Fibroblast of villous mesenchyme (primary cell): ENCODE results near the gene GPR155. TPM values are rescaled to one million over a fixed set of nuclear protein-coding genes. Genes with fewer than 3 reads are reported as not detected.
"Not testable (repeated sequence)": the region's sequence is repeated elsewhere in the genome, so short reads cannot be mapped to it uniquely, and the experiment has no call there.

Source experiments
- DNase-seq: peaks from one replicate; pipeline ENCODE4 v3.0.0-alpha.2; 2010; ENCODE audit warnings: low read depth
- H3K4me3 ChIP-seq: 2 replicates; pipeline ENCODE4 v1.5.1; 2011; ENCODE audit warnings: low read depth, mild to moderate bottlenecking, low read length
- total RNA-seq: library from RNA; depleted of rRNA; stranded (reverse); fragments of >200 nt; gene quantifications from 2 replicates; pipeline ENCODE4 v1.2.3, GENCODE V29; 2012
- TF ChIP-seq, protein P1 (sequence below): IDR thresholded peaks from 2 replicates; pipeline ENCODE4 v1.5.1; 2012; ENCODE audit warnings: low read depth, mild to moderate bottlenecking, low read length; ENCODE audit not compliant: insufficient read depth

Gene GPR155
- total RNA-seq, 1 donor: 3.9 TPM

DNA sequence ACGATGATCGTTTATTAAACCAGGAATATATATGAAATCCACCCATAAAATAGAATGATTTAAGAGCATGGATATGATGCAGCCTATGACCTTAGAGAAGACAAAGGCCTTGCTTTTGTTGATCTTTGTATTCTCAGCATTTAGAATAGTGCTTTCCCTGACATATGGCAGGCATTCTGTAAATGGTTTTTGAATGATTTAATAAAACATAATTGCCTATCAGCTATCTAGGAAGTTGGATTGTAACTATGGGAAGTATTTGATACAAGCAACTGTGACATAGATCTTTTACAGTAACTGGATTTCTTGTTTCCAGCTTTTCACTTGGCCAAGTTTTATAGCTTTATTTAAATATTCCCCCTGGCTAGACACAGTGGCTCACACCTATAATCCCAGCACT lies 5.1 kb upstream of the GPR155 start:
- TF ChIP-seq, protein P1, sequence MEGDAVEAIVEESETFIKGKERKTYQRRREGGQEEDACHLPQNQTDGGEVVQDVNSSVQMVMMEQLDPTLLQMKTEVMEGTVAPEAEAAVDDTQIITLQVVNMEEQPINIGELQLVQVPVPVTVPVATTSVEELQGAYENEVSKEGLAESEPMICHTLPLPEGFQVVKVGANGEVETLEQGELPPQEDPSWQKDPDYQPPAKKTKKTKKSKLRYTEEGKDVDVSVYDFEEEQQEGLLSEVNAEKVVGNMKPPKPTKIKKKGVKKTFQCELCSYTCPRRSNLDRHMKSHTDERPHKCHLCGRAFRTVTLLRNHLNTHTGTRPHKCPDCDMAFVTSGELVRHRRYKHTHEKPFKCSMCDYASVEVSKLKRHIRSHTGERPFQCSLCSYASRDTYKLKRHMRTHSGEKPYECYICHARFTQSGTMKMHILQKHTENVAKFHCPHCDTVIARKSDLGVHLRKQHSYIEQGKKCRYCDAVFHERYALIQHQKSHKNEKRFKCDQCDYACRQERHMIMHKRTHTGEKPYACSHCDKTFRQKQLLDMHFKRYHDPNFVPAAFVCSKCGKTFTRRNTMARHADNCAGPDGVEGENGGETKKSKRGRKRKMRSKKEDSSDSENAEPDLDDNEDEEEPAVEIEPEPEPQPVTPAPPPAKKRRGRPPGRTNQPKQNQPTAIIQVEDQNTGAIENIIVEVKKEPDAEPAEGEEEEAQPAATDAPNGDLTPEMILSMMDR: no peak
- no peak overlapping the region for H3K4me3 ChIP-seq
- no peak for DNase-seq

DNA sequence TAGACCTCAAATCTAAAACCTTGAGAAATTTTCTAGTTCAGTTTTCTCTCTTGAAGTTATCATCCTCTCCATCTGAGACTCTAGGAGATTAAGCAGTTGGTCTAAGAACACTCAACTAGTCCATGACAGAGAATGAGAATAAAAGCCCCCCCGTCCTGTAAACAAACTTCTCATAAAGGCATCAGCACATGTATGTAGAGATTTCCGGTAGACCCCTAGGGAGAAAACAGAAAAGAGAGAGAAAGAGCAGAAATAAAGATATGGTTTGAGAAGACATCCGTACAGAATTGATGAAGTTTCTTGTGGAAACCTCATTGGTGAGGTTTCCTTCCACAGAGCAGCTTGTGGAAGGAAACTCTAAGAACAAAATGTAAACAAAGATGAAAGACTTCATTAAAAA lies 3.2 kb upstream of the GPR155 start:
- no peak for DNase-seq
- no peak overlapping the region for H3K4me3 ChIP-seq
- TF ChIP-seq, protein P1: no peak

DNA sequence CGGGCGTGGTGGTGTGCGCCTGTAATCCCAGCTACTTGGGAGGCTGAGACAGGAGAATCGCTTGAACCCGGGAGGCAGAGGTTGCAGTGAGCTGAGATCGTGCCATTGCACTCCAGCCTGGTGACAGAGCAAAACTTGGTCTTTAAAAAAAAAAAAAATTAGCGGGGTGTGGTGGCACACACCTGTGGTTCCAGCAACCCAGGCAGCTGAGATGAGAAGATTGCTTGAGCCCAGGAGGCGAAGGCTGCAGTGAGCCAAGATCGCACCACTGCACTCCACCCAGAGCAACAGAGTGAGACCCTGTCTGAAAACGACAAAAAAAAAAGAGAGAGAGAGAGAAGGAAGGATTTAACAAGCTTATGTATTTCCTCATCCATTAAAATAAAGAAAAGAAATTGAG lies 2.7 kb upstream of the GPR155 start:
- H3K4me3 ChIP-seq, DNase-seq: not testable (repeated sequence)

DNA sequence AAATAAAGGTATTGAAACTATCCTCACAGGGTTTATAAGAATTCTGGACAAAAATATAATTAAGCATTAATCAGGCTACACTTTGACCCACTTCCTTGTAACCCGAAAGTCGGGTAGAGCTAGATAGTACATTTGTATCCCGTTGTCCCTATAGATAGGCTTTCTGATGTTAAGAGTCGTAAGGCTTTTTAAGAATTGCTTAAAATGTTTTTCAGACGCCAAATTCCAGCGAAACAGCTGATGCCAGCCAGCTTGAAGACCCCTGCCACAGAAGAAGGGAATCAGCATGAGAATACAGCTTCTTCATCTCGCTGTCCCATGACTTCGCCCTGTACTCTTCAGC lies 962 bp upstream of the GPR155 start:
- TF ChIP-seq, protein P1: no peak
- DNase-seq: no peak
- H3K4me3 ChIP-seq: peak overlapping the region; percentile 82

DNA sequence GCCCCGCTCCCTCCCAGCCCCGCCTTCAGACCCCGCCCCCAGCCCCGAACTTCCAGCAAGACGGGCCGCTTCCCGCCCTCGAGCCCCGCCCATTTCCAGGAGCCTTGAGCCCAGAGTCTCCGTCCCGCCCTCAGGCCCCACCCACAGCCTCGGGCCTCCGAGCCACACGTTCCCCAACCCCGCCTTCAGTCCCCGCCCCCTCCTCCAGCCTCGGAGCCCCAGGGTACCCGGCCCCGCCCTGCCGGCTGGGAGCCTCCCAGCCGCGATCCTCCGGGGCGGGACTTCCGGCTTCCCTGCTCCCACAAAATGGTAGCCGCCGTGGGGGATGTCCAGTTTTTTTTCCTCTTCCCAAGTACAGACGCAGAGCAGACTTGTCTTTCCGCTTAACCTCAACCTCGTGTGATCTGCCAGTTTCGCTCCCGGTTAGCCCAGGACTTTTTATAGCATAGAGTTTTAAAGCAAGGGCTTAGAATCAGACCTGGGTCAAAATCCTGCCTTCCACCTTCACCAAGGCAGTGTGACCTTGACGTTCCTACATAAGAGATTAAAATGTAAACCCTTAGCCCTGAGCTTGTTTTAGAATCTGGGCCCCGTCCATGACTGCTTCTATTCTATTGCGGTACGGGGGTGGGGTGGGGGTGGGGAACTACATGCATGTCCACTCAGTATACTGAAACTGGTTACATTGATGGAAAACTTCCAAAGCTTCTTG lies 435 bp upstream of the GPR155 start:
- TF ChIP-seq, protein P1: no peak
- peak overlapping the region; percentile 84 for H3K4me3 ChIP-seq
- peak; percentile 98 for DNase-seq

DNA sequence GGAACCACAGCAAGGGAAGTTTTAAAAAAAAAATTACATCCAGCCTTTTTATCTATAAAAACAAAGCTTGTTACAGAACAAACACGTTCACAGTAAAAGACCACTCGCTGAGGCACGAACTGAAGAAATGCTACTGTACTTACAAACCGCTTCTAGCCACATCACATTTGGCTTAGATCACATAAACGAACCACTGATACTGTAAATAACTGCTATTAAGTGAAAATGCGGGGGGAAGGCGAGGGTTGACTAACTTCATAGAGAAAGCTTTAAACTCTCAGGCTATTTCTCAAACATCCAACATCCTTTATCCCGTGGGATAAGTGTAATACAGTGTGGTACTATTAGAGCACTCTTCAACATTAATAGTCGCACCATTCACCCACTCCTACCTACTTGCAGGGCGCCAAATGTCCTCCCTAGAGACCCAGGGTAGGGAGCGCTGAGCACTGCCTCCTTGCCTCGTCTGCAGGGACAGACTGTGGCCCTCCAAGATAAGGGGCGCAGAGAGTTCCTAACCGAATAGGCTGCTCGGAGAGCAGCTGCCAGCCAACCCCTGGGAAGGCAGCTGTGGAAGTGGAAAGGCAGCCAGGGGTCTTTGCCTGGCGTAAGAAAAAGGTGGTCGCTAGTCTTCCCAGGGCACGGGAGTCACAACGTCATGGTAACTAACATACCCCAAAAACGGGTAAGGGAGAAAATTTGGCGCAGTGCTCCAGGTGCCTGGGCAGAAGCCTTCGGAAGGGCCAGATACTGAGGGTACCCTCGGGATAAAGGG lies 854 bp downstream of the GPR155 start:
- TF ChIP-seq, protein P1: no peak
- peak overlapping the region; percentile 84 for H3K4me3 ChIP-seq
- DNase-seq: peak; percentile 38

DNA sequence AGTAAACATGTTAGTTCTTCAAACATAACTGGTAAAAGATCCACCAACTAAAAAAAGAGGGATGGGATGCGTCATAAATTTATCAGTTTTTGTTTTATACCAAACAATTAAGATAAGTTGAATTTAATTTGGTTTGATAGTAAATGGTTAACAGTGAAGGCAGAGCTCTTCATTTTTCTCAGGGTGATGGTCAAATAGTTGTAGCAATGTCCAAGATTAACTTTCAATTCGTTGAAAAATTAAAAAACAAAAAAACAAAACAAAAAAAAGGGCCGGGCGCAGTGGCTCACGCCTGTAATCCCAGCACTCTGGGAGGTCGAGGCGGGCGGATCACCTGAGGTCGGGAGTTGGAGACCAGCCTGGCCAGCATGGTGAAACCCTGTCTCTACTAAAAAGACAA lies 1.8 kb downstream of the GPR155 start:
- not testable (repeated sequence) for DNase-seq, H3K4me3 ChIP-seq

DNA sequence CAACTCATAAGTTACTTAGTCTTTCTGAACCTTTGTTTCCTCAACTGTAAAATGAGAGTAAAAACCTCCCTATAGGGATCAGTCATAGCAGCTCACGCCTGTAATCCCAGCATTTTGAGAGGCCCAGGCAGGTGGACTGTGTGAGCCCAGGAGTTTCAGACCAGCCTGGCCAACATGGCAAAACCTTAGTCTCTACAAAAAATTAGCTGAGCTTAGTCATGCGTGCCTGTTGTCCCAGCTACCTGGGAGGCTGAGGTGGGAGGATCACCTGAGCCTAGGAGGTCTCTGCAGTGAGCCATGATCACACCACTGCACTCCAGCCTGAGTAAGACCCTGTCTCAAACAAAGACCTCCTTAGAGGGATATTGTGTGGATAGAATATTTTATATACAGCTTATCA lies 2.3 kb downstream of the GPR155 start:
- H3K4me3 ChIP-seq: no peak overlapping the region
- TF ChIP-seq, protein P1: no peak
- no peak for DNase-seq
